ENCODE data around the gene CRB1.
"Not testable (repeated sequence)": the region's sequence is repeated elsewhere in the genome, so short reads cannot be mapped to it uniquely, and the experiment has no call there.

Gene CRB1

DNA sequence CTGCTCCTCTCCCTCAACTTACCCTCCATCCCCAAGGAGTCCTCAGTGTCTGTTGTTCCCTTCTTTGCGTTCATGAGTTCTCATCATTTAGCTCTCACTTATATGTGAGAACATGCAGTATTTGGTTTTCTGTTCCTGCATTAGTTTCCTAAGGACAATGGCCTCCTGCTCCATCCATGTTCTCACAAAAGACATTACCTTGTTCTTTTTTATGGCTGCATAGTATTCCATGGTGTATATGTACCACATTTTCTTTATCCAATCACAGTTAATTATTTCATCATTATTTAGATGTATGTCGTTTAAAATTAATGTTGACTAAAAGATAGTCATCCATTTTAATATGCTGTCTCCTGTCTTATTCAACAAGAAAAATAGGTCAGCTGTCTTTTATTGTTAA, 134.1 kb downstream of the CRB1 start:
- DNase-seq = no peak

DNA sequence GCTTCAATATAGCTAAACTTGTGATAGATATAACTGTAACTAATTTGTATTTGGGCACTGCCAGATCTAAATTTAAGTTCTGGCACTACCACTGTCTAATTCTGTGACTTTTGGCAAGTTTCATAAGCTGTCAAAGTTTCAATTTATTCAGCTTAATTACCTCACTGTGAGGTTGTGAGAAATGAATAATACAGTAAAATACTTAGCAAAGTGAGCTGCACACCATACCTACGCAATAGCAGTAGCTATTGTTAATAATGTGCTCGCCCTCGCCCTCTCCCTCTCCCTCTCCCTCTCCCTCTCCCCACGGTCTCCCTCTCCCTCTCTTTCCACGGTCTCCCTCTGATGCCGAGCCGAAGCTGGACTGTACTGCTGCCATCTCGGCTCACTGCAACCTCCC, 136.7 kb downstream of the CRB1 start:
- not testable (repeated sequence) for DNase-seq

DNA sequence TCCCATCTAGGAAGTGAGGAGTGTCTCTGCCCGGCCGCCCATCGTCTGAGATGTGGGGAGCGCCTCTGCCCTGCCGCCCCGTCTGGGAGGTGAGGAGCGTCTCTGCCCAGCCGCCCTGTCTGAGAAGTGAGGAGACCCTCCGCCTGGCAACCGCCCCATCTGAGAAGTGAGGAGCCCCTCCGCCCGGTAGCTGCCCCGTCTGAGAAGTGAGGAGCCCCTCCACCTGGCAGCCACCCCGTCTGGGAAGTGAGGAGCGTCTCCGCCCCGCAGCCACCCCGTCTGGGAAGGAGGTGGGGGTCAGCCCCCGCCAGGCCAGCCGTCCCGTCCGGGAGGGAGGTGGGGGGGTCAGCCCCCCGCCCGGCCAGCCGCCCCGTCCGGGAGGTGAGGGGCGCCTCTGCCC, 137.6 kb downstream of the CRB1 start:
- DNase-seq = not testable (repeated sequence)

DNA sequence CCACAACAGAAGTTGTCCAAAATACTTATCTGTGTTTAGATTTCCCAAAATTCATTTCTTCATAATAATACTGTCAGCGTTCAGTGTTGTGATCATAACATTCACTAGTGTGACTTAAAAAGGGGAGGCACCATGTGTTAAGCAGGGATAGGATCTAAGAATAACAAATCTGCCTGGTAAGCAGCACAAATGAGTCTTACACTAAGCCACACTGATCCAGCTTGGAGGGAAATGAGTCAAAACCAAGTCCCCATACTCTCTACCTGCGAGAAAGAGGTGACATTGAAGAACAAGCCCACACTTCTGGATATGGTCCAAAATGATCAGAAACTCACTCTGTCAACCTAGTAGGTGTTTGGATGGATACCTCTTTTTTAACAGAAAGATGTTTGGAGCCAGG, 145.5 kb downstream of the CRB1 start:
- no peak for DNase-seq

DNA sequence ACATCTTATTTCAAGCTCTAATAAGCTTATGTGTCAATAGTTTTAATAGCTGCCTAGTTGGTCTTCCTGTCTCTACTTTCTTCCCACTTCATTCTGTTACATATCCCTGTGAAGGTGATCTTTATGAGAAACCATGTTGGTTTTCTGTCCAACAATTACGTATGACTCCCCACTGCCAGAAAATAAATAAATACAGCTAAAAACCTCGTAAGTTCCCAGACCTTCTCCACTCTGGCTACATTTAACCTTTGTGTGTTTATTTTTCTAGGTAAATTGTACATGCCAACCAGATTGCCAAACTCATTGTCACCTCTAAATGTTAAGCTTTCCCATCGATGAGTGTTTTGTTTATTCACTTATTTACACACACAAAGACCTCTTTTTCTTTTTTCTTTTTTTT, 147.2 kb downstream of the CRB1 start:
- DNase-seq = no peak

DNA sequence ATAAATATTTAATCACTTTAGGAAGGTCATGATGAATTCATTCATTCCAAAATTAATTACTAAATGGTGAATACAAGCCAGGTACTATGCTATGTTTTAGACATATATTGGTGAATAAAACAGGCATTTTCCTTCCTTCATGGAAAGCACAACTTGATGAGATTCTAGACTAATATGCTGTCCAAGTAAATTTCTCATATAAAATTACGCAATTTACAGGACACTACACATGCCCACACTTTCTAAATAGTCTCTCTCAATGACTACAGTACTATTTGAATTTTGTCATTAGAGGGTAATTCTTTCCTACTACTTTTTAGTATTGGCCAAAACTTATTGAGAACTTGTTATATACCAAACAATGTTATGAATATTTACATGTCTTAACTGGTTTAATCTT, 150.6 kb downstream of the CRB1 start:
- no peak for DNase-seq

DNA sequence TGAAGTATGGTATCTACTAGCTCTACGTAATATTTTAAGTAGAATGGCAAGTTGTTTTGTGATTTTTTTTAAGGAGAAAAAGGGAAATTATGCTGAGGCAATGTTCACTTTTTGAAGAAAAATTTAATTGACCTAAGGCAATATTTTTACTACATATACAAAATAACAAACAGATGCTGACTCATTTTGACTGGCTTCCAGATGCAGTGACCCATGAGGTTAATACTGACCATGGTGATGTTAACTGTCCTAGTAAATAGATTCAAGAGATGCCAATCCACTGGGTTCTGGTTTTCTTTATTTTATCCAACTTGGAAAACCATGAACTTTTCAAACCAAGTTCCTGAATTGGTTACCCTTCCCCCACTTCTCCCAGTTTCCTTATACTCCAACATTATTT, 154.9 kb downstream of the CRB1 start:
- DNase-seq = no peak

DNA sequence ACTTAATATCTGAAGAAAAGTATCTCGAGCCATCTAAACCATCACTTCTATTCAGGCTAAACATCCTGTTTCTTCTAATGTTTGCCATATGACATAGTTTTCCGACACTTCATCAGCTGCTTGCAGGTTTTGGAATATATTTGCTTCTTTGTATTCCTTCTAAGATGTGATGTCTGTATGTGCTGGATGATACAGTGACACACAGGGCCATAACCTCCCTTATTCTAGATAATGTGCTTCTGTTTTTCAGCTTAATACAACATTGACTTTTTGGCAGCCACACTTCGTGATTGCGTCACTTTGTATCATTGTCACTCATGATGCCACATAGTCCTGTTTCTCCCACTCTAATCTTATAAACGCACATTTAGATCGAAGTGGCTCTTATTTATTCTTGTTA, 156.3 kb downstream of the CRB1 start:
- no peak for DNase-seq

DNA sequence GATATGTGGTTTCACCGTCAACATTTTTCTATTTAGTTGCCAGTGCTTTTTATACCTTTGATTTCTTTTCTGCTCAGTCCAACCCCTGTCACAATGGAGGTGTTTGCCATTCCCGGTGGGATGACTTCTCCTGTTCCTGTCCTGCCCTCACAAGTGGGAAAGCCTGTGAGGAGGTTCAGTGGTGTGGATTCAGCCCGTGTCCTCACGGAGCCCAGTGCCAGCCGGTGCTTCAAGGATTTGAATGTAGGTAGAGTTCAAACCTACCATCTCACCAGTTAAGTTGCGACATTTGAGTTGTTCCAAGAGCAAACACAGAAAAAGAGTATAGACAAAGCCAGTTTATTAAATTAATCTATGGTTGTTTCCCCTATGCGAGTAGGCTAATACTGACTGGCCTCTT, 161.3 kb downstream of the CRB1 start:
- DNase-seq = no peak

DNA sequence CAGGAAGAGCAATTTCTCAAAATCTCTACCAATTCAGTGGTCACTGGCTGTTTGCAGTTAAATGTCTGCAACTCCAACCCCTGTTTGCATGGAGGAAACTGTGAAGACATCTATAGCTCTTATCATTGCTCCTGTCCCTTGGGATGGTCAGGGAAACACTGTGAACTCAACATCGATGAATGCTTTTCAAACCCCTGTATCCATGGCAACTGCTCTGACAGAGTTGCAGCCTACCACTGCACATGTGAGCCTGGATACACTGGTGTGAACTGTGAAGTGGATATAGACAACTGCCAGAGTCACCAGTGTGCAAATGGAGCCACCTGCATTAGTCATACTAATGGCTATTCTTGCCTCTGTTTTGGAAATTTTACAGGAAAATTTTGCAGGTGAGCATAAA, 167.2 kb downstream of the CRB1 start:
- no peak for DNase-seq

DNA sequence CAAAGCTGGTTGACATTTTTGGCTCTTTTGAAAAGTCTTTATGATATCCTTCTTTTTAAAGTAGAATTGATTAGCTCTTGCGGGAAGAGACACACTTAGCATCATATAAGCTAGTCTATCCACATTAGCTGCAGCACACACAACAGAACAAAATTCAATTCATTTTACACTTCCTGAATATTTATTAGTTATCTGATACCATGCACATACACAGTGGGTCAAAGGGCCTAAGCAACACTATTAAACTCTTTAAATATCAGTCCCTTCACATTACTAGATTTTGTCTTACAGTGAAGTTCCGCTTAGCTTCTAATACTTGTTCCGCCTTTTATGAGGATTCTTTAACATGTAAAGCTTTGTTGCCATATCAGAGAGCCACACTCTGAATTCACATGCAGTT, 169.5 kb downstream of the CRB1 start:
- DNase-seq = no peak

DNA sequence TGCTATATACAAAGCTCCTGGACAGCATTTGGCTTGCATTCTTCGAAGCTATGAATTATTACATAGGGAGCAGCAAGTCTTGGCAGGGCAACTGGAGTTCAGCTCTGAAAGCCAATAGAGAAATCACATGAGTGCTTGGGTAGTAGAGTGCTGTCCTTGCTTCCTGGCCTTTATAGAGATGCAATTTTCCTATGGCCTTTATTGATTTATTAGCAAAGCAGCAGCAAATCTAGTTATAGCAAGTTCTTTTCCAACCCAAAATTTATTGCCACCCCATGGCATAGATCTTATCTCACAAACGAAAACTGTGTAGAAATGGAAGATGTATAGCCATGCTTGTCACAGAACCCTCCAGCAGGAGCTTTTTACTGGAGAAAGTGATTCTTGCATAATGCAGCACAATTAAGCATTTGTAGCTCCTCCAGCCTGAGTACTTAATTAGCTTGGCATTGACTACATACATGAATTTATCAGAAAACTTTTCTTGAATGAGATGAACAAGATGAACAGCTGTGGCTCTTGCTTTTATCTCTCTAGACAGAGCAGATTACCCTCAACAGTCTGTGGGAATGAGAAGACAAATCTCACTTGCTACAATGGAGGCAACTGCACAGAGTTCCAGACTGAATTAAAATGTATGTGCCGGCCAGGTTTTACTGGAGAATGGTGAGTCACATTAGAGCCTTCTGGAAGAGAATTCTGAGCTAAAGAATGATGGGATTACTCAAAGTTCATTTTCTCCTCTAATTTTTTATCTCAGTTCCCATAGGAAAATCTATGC, 170.1 kb downstream of the CRB1 start:
- DNase-seq = no peak

DNA sequence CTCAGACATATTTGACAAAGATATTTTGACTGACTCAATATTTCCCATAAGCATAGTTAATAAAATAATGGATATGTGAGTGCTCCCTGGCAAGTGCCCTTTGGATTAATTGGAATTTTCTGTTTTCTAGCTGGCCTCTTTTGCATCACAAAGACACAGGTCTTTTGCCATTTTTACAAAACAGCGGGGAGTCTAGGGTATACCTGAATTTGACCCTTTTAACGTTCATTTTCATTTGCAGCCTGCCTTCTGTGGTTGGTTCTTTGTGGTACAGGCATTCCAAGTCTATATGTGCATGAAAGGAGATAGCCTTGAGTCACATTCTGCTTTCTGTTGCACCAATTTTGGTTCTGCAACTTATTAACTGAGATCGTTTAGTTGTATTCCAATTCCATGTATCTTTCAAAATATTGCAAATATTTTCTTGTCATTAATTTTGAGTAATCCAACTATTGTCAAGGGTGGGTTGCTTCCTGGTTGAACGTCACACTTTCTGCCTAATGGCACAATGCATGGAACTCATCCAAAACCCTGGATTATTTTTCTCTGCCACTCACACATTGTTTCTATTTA, 171.7 kb downstream of the CRB1 start:
- DNase-seq = no peak

DNA sequence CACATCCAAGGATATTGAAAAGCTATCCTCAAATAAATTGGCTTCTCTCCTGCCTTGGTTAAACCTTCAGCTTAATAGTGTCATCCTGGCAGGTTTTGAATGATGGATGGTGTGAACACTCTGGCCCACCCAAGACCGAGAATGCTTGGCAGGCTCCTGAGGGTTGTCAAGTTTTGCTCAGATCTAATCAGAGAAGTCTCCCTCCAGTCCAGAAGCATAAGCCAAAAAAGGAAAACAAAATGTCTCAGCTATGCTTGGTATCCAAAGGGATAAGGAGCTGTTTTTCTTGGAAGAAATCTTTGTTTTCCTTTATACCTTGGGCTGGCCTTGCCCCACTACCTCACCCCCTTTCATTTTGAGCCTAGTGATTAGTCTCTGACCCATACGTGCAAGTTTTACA, 172.7 kb downstream of the CRB1 start:
- no peak for DNase-seq

DNA sequence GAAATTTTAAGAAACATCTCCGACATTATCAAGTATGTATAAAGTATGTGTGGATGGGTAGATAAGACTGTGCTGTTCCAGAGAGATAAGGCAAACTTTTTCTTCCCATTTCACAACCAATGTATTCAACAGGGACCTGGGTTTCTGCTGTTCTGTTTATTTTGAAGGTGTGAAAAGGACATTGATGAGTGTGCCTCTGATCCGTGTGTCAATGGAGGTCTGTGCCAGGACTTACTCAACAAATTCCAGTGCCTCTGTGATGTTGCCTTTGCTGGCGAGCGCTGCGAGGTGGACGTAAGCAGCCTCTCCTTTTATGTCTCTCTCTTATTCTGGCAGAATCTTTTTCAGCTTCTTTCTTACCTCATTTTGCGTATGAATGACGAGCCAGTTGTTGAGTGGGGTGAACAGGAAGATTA, 174.0 kb downstream of the CRB1 start:
- DNase-seq = no peak

DNA sequence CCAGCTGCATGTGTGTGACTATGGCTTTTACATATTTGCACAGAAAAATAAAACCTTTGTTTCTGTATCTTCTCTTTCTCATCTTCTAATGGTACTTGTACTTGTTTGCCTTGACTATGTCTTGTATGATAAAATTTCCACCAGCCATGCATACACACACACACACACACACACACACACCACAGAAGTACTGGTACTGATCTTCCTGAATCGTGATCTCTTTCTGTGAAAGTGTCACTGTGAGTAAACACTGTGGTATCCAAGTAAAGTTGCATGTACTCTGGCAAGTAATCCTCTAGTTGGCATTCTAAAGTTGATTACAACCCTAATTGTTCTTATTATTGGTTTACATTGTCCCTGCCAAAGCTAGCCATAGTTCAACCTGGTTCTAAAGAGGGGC, 176.7 kb downstream of the CRB1 start:
- DNase-seq = no peak

DNA sequence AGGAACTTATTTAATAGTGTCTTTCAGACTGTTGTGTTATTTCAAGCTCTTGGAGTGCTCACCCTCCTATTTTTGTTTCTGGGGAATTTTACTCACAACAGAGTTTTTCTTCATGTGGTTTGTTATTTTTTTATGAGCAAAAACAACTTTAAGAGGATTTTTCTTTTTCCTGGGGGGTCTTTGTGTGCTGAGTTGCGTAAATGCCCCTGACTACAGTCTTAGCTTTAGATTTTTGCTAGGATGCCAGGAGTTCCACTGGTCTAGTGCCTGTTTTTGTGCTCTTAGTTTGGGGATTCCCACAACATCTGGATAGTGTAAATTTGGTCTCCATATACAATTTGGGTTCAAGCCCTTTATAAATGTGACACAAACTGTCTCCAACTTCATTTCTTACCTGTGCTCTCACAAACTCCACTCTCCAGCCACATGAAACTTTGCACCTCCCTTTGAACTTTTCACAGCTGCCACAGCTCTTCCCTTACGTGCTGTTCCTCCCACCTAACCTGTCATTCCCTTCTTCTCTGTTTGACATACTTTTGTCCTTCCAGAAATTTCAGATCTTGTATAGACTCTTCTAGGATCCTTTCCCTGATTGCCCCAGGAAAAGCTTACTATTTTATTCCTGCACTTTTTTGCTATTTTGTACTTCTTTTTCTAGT, 180.2 kb downstream of the CRB1 start:
- no peak for DNase-seq

DNA sequence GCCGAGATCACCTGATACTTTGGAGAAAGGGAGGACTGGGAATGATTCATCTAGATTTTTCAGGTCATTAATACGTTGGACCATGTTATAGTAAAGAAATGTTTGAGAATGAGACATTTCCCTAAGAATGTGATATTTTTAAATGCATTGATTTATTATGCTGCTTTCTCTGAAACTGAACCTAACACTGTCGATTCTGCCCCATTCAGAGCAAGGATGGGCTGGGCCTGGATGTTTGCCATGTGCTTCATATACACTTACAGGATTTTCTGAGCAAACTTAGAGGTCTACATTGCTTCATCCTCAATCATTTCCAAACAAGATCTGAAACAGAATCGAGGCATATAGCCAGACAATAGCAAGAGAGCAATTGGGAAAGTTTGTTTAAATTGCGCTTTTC, 183.3 kb downstream of the CRB1 start:
- no peak for DNase-seq

DNA sequence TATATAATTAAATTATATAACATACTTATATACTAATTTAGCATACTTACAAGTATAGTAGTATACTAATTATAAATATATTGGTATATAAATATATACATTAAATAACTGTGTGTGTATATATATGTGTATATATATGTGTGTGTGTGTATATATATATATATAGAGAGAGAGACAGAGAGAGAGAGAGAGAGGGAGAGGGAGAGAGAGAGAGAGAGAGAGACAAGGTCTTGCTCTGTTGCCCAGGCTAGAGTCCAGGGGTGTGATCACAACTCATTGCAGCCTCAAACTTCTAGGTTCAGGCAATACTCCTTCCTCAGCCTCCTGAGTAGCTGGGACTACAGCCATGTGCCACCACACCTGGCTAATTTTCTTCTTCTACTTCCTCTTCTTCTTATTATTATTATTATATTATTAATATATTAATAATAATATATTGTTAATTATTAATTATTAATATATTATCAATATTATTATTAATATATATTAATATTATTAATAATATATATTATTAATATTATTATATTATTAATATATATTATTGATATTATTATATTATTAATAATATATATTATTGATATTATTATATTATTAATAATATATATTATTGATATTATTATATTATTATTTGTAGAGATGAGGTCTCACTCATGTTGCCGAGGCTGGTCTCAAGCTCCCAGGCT, 185.5 kb downstream of the CRB1 start:
- DNase-seq = no peak

DNA sequence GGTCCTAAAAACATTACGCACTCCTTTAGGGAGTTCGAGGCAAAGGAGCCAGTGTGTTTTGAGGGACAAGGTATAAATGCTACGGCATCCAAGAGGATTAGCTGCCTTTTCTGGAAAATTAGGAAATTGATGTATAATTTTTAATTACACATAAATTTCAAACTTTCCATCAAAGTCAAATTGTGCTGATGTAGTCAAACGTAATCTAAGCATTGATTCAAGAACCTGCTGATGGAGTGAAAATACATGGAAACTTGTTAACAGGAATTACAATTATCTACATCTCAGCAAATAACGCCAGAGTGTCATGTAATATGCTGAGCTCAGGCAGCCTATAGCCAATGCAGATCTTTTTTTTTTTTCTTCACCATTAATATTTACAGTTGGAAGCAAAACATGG, 194.5 kb downstream of the CRB1 start:
- no peak for DNase-seq

DNA sequence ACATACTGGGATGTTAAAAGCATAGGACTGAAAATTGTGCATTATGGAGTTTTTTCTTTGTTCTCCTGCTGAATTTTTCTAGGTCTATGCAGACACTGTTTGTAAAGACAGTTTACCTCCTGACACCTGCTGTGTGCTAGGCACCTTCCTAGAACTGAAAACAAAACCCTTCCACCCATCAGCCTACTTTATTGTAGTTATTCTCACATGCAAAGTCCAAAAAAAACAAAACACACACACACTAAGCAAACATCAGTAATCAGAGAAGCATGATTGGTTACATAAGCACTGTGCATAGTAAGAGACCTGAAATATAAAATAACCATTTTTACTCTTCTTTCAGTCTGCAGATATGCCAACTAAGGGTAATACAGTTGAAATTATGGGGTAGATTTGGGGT, 195.1 kb downstream of the CRB1 start:
- no peak for DNase-seq

DNA sequence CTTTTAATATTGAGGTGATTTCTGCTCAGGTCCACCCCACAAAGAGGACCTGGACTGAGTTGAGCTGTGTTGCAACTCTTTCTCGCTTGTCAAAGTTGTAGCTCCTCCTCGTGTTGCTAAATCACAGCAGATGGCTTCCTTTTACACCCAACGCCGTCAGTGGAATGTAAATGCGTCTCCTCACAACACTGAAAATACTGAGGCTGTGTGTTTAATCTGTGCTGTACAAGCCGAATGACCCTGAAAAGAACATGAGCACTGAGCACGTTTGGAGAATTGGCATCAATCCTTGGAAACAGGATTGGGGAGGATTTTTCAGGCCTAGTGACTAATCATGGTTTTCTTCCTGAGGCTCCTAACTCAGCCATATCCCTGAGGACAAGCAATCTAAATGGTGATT, 196.0 kb downstream of the CRB1 start:
- no peak for DNase-seq

DNA sequence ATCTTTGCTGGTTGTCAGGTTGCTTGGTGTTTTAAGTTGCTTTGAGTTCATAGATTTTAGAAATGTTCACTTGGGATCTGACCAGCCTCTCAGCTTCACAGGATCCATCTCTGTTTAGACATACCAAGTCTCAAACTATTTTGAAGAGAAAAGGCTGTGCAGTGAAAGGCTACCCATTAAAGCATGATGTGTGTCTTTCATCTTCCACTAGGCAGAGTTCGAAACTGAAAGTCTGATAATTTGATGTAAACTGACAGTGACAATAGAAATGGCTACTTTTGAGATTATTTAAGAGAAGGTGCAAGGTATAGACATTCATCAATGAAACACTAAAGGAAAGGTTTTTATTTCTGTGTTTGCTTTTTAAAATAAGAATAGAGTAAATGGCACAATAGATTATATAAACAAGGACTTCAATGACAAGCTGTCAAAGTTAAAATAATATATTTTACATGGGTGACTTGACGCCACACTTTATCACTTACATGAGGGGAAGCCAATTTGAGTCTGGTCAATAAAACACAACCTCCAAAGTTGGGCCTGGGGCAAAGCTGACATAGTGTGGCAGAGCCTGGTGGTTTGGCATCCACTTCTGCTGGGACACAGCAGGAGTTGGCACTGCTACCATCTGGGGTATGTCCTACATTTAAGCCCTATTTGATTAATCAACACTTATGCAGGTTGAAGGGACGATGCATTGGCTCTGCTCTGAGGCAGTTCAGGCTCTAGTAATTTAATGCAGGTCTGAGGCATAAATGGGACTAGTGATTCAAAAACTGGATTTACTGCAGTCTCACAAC, 197.7 kb downstream of the CRB1 start:
- DNase-seq = no peak

All from stimulated activated CD8-positive, alpha-beta memory T cell treated with anti-CD3 and anti-CD28 coated beads, Interleukin-4, amount 100 ng/mL, for 48 hours (primary cell).